Heart left ventricle (tissue), 16 donors: ENCODE data around the gene IQSEC1. TPM values are rescaled to one million over a fixed set of nuclear protein-coding genes. Genes with fewer than 3 reads are reported as not detected.

Experiments
- ATAC-seq, 4 donors: fragments of 200-7000 bp; cut with Tn5 transposase; one replicate each; pipeline ENCODE4 v1.9.1; 2020 to 2022; ENCODE audit warnings: moderate library complexity in 4 of 4, mild to moderate bottlenecking in 3 of 4, moderate number of reproducible peaks in 1 of 4
- DNase-seq, 5 donors: peaks; one replicate each; pipeline ENCODE4 v3.0.0-alpha.2; 2020
- H3K27ac ChIP-seq, 12 donors: fragments of 200-600 bp; sonication (generic) in 4 of 12; one replicate each; pipeline versions ENCODE4 v1.5.0 to v1.8.0; 2016 to 2022; ENCODE audit warnings: mild to moderate bottlenecking in 2 of 12
- H3K27me3 ChIP-seq, 9 donors: fragments of 200-600 bp; sonication (generic) in 2 of 9; one replicate each; pipeline versions ENCODE4 v1.5.1 to v1.8.0; 2016 to 2022; ENCODE audit warnings: mild to moderate bottlenecking in 3 of 9
- H3K36me3 ChIP-seq, 9 donors: fragments of 200-600 bp; sonication (generic) in 2 of 9; one replicate each; pipeline versions ENCODE4 v1.5.0 to v1.8.0; 2018 to 2022; ENCODE audit warnings: mild to moderate bottlenecking in 2 of 9
- H3K4me1 ChIP-seq, 12 donors: fragments of 200-600 bp; sonication (generic) in 4 of 12; one replicate each; pipeline versions ENCODE4 v1.5.0 to v1.8.0; 2016 to 2022; ENCODE audit warnings: mild to moderate bottlenecking in 3 of 12
- H3K4me3 ChIP-seq, 12 donors: fragments of 200-600 bp; sonication (generic) in 4 of 12; one replicate each; pipeline versions ENCODE4 v1.5.0 to v1.8.0; 2017 to 2022; ENCODE audit warnings: mild to moderate bottlenecking in 9 of 12, moderate library complexity in 4 of 12
- H3K9me3 ChIP-seq, 12 donors: fragments of 200-600 bp; sonication (generic) in 4 of 12; one replicate each; pipeline versions ENCODE4 v1.5.0 to v1.8.0; 2016 to 2022; ENCODE audit warnings: mild to moderate bottlenecking in 1 of 12
- POLR2A ChIP-seq, 2 donors: fragments of 450-650 bp; IDR thresholded peaks; one replicate each; pipeline ENCODE4 v1.6.1; 2017; ENCODE audit warnings: antibody characterized with exemption in 2 of 2, mild to moderate bottlenecking in 2 of 2, moderate library complexity in 2 of 2
- WGBS, 4 donors: extraction: QIAGEN DNeasy Blood & Tissue Kit in 2 of 4; methylation state at CpG; one replicate each; pipeline versions ENCODE4 v1.1.5 to v1.1.7; 2013 to 2018; 5-methylcytosine and 5-hydroxymethylcytosine counted together
- intact Hi-C, 10 donors: fragments of 100-400 bp; cut with DNase I; formaldehyde crosslinking; loops; one replicate each; pipeline versions ENCODE4 v1.11.1 to v1.14.2; 2022
- polyA plus RNA-seq, 2 donors: library from polyadenylated mRNA; stranded (reverse); fragments of 200-250 nt; gene quantifications; one replicate each; pipeline ENCODE4 v1.2.3, GENCODE V29; 2013
- total RNA-seq, 9 donors: library from RNA; depleted of rRNA in 2 of 9; stranded (reverse); fragments of >200 nt in 2 of 9; fragmentation: NEBNext Ultra II Directional in 3 of 9; extraction: Animal tissue kit (Norgen Biotek cat#: 25700) in 3 of 9; gene quantifications; one replicate each; pipeline versions ENCODE4 v1.1.0 to v1.2.4, GENCODE V29; 2016 to 2023
- TF ChIP-seq, protein P1 (sequence below), 12 donors: fragments of 200-600 bp; sonication (generic) in 4 of 12; IDR thresholded peaks; one replicate each; pipeline versions ENCODE4 v1.5.0 to v1.8.0; 2018 to 2022; ENCODE audit warnings: antibody characterized with exemption in 12 of 12, mild to moderate bottlenecking in 5 of 12
- donor health status: ischemic (EF 13 %, LVEDD 7.1; RV severe dilation, severe dysfunction).
- donor health status: healthy with polysubstance abuse.
- donor health status: DM: no; HTN: yes; CAD: no.
- donor health status: DM: no; HTN: no; CAD: no.
- donor health status: ischemic (EF 25% LVEDD 6.9; RV normal size, moderate dysfunction).
- donor health status: ischemic (EF 25% LVEDD 5.7; RV mildly dilated, moderate dysfunction).
- donor health status: healthy.
- donor health status: DM: yes; HTN: yes; CAD: no.
- donor health status: ischemic (EF 35%, LVEDD 5.7; RV mildly dilated, moderate dysfunction).
- donor health status: nonischemic (EF 11% LVEDD 7.7; RV severe dilation, severe dysfunction).
- donor health status: DM: yes; HTN: yes; CAD: no.
- donor health status: PGD.
- donor health status: ischemic (EF 29% LVEDD 5.4; RV normal size, mild dysfunction).
- donor health status: nonischemic (EF 23%, LVEDD 6.1; RV moderate dilation, normal function).

Gene IQSEC1
- total and polyA plus RNA-seq, 11 donors = 28.8 to 79.1 (median 62.2) TPM

DNA sequence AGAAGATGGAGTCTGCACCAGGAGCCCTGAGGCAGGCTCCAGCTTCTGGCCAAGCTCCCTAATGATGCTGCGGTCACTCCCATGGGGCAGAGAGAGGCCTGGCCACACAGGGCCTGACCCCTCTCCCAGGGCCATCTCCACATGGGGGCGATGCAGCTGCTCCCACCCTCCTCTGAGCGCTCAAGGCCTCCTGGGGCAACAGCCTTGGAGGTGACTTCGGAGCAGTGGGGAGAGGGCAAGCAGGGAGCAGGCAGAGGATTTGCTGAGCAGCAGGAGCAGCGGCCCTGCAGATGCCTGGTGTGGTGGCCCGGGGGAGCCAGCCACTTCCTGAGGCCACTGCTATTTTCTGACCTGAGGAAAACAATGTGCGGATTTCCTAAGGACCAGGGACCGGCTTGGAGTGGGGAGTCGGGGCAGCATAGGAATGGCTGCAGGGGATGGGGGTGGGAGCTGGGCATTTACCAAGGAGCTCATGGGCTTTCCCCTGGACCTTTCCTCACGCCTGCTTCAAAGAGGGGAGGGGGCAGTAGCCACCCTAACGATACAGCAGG, 150.3 kb downstream of the IQSEC1 start:
- intact Hi-C loops = no loop called here
- no peak overlapping the region for H3K4me3 ChIP-seq
- no peak for DNase-seq
- TF ChIP-seq, protein P1, sequence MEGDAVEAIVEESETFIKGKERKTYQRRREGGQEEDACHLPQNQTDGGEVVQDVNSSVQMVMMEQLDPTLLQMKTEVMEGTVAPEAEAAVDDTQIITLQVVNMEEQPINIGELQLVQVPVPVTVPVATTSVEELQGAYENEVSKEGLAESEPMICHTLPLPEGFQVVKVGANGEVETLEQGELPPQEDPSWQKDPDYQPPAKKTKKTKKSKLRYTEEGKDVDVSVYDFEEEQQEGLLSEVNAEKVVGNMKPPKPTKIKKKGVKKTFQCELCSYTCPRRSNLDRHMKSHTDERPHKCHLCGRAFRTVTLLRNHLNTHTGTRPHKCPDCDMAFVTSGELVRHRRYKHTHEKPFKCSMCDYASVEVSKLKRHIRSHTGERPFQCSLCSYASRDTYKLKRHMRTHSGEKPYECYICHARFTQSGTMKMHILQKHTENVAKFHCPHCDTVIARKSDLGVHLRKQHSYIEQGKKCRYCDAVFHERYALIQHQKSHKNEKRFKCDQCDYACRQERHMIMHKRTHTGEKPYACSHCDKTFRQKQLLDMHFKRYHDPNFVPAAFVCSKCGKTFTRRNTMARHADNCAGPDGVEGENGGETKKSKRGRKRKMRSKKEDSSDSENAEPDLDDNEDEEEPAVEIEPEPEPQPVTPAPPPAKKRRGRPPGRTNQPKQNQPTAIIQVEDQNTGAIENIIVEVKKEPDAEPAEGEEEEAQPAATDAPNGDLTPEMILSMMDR (IDR thresholded peaks at IDR 0.05) = peak in 1 of 12 donors; percentile 19
- no peak for TF ChIP-seq POLR2A (IDR thresholded peaks at IDR 0.05)
- no peaks in the 10 kb centered on the region for H3K9me3 ChIP-seq
- H3K36me3 ChIP-seq = peaks cover 0 to 89% (median 67%) of the 10 kb centered on the region in 9 donors
- peaks cover 6 to 73% (median 50%) of the 10 kb centered on the region in 12 donors for H3K4me1 ChIP-seq
- ATAC-seq = peak in 1 of 4 donors; percentile 12
- WGBS, 4 donors = 44 to 51% (median 46%) methylated on average over 8 to 11 of the region's 11 CpGs
- no peaks in the 10 kb centered on the region for H3K27me3 ChIP-seq
- peak overlapping the region in 6 of 12 donors; percentile 11 to 72 (median 42) for H3K27ac ChIP-seq

DNA sequence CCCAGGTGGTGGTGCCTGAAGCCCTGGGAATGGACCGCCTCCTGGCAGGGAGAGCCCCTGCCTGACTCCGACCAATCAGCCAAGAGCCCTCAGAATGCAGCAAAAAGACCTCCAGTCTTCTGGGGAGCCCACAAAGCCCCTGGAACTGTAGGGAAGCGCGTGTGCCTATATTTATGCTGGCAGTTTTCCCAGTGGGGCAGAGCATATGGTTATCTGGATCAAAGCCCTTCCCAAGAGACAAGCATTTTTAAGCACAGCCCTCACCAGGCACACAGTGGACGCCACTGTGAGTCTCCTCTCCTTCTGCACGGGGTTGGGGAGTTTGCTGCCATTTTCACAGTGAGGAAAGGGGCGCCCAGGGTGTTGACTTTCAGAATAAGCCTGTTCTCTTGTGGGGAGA, 150.9 kb downstream of the IQSEC1 start:
- 39 to 66% (median 42%) methylated on average over 7 of the region's 7 CpGs for WGBS, 4 donors
- intact Hi-C loops = no loop called here
- no peak for DNase-seq
- H3K27ac ChIP-seq = peak overlapping the region in 6 of 12 donors; percentile 11 to 72 (median 42)
- H3K4me3 ChIP-seq = no peak overlapping the region
- no peaks in the 10 kb centered on the region for H3K27me3 ChIP-seq
- no peak for TF ChIP-seq POLR2A (IDR thresholded peaks at IDR 0.05)
- TF ChIP-seq, protein P1 (IDR thresholded peaks at IDR 0.05) = no peak
- ATAC-seq = peak in 2 of 4 donors; percentile 16 to 22
- H3K36me3 ChIP-seq = peaks cover 0 to 91% (median 73%) of the 10 kb centered on the region in 9 donors
- no peaks in the 10 kb centered on the region for H3K9me3 ChIP-seq
- H3K4me1 ChIP-seq = peaks cover 6 to 67% (median 49%) of the 10 kb centered on the region in 12 donors

DNA sequence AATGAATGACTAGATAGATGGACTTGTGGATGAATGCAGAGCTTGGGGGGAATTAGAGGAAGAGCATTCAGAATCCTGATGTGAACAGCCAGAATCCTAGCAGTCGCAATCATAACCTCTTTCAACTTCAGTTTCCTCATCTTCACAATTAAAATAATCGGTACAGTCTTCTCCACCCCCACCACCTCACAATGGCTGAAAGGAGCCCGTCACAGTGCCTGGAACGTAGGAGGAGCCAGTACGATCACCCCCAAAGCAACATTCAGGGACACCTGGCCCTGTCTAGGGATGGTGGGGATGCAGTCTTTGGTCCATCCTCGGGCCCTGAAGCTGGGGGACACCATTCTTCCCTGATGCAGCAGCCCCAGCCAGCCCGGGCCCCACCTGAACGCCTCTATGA, 151.5 kb downstream of the IQSEC1 start:
- no peaks in the 10 kb centered on the region for H3K9me3 ChIP-seq
- no peaks in the 10 kb centered on the region for H3K27me3 ChIP-seq
- no peak for TF ChIP-seq POLR2A (IDR thresholded peaks at IDR 0.05)
- TF ChIP-seq, protein P1 (IDR thresholded peaks at IDR 0.05) = no peak
- H3K4me3 ChIP-seq = no peak overlapping the region
- H3K4me1 ChIP-seq = peaks cover 6 to 61% (median 44%) of the 10 kb centered on the region in 12 donors
- intact Hi-C loops = no loop called here
- ATAC-seq (no peak), DNase-seq (no peak)
- peaks cover 0 to 96% (median 79%) of the 10 kb centered on the region in 9 donors for H3K36me3 ChIP-seq
- 84 to 90% (median 89%) methylated on average over 8 of the region's 8 CpGs for WGBS, 4 donors
- peak overlapping the region in 5 of 12 donors; percentile 25 to 57 (median 42) for H3K27ac ChIP-seq

DNA sequence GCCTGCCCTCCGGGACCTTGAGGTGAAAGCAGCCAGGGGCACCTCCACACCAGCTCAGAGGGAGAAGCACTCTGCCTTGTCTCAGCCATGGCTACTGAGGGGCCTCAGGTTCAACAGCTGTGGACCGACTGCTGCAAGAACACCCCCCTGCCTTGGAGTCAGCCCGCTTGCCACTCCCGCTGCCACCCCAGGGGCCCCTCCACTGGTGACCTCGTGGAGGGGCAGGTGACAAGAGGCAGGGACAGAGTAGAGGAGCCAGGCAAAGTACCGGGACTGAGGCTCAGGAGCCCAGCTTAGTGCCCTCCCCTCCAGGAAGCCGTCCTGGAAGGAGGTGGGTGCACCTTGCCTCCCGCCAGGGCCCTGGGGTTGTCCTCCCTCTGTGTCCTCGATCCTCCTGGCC, 152.3 kb downstream of the IQSEC1 start:
- TF ChIP-seq, protein P1 (IDR thresholded peaks at IDR 0.05) = no peak
- no peak for TF ChIP-seq POLR2A (IDR thresholded peaks at IDR 0.05)
- intact Hi-C loops = no loop called here
- no peak for ATAC-seq

More for the DNA sequence above, 152.3 kb downstream of the IQSEC1 start:
- Histone ChIP-seq H3K27ac (no peak overlapping the region), H3K4me3 (no peak overlapping the region), H3K27me3 (no peaks in the 10 kb centered on the region), H3K4me1 (peaks cover 6 to 53% (median 36%) of the 10 kb centered on the region in 12 donors), H3K36me3 (peaks cover 0 to 100% (median 86%) of the 10 kb centered on the region in 9 donors), H3K9me3 (no peaks in the 10 kb centered on the region)
- DNase-seq = no peak
- WGBS, 4 donors = 86 to 91% (median 89%) methylated on average over 4 to 9 of the region's 9 CpGs
